ENCODE measurements around the gene CPTP.

Gene CPTP

DNA sequence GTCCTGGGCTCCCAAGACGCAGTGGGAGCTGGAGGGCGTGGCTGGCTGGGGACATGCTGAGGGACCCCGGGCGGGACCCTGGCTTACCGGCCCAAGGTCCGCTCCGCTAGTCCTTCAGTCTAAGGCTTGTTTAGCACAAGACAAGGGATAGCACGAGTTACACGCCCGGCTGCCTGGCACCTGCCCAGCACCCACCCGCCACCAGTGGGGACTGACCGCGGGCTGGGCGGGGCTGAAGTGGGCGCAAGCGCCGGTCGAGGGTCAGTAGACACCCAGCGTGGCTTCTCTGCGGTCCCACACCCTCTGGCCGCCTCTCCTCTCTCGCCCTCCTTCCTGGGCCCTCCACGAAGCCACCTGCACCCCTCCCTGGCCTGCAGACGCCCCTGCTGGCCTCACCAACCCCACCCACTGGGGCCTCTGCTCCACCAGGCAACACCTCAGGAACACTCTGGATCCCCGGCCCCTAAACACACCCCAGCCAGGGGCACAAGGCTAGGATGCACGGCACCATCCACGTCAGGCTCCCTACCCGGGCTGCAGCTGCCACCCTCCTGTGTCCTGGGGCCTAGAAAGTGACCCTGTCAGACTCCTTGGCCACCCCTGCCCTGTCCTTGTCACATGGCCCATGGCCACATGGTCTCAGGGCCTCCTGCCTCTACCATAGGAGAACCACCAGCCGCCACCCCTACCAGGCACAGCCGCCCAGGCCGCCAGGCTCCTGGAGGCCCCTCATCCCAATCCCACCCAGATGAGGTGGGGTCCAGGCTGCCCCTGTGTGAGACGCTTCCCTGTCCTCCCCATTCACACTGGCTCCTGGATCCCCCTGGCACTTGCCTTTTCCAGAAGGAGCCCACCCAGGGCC, 12.6 kb downstream of the CPTP start:
- DNase-seq, result no peak

DNA sequence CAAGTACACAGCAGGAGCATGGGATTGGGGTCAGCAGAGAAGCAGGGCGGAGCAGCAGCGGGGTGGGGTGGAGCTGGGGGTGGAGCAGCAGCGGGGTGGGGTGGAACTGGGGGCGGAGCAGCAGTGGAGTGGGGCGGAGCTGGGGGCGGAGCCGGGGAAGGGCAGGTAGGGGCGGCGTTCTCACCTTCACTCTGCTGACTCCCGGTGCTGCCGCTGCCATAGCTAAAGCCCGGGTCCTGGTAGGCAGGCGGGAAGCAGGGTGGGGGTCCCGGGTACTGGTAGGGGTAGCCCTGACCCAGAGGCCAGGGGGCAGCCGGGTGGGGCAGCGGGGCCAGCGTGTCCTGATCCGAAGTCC, 13.2 kb downstream of the CPTP start:
- DNase-seq, result no peak

DNA sequence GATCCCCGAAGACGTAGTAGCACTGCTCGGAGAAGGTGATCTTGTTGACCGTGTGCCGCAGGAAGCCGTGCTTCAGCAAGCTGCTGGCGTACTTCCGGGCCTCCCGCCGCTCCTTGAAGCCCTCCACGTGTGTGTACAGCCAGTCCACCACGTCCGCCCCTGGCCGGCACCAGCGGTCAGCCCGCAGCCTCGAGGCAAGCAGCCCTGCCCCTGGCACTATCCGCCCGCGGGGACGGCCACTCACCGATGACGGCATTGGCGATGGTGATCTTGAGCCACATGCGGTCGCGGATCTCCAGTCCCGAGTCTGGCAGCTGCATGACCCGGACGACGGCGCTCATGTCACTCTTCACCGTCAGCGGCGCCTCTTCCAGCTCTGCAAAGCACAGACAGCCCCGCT, 13.7 kb downstream of the CPTP start:
- DNase-seq, result no peak

DNA sequence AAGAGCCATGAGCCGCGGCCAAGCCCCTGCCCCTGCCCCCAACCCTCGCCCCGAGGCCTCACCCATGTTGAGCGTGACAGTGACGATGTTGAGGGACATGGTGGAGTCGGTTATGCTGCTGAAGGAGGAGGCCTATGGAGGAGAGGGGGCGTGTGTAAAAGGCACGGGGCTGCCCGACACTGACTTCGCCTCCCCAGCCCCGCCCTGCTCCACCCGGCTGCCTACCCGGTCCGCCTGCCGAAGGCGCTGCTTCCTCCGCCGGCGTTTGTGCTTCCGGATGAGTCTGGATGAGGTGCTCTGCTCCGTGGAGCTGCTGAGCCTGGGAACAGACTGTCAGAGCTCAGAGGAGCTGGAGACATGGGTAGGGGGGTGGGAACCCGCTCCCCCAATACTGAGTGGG, 15.6 kb downstream of the CPTP start:
- DNase-seq, result no peak

DNA sequence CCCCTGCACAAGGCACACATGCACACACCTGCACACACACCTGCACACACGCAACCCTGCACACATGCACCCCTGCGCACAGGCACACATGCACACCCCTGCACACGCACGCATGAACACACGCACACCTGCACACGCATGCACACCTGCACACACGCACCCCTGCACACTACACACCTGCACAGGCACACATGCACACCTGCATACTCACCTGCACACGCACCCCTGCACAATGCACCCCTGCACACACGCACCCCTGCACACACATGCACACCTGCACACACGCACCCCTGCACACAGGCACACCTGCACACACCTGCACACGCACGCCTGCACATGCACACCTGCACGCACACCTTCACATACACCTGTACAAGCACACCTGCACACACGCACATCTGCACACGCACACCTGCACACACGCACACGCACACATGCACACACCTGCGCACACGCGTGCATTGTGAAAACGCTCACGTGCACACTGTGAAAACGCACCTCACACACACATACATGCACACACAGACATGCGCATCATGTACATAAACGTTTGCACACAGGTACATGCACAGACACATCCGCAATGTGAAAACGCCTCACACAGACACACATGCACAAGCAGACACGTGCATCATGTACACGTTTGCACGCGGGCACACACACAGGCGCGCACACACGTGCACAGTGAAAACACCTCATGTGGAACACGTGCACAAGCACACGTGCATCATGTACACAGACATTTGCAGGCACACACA, 16.4 kb downstream of the CPTP start:
- DNase-seq, result no peak

DNA sequence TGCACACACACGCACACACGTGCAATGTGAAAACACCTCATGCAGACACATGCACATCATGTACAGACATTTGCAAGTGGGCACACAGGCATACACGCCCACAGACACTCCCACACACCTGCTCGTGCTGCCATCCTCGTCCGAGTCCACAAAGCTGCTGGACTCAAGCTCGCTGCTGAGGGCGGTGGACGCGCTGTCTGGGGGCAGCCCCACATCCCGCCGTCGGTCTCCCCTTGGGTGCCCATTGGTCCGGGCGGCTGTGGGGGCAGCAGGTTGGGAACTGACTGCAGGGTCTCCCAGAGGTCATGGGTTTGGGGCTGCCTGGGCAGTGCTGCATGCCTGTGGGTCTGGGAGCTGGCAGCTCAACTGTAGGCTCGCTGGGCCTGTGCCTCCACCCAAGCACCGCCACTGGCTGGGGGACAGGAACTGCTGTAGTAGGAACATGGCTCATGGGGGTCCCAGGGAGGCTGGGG, 17.0 kb downstream of the CPTP start:
- DNase-seq, result no peak

DNA sequence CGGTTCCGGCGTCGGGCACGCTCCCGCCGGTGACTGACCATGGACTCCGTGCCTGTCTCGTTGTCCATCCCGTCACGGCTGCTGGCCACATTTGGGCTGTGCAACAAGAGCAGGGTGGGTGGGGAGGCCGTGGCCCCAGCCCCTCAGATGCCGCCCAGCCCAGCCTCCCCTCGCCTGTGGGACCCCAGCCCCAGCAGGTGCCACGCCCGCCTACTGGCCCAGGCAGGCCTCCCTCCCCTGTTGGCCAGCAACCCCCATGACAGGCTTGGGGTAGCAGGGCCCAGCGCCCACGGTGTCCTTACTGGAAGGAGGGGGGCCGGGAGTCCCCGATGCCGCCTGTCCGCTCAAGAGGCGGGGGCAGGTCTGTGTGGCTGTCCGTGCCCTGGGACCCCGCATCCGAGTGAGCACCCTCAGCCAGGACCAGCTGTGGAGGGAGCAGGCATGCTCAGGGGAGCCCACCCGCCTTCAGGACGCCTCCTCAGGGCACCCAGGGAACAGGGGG, 17.5 kb downstream of the CPTP start:
- no peak for DNase-seq

DNA sequence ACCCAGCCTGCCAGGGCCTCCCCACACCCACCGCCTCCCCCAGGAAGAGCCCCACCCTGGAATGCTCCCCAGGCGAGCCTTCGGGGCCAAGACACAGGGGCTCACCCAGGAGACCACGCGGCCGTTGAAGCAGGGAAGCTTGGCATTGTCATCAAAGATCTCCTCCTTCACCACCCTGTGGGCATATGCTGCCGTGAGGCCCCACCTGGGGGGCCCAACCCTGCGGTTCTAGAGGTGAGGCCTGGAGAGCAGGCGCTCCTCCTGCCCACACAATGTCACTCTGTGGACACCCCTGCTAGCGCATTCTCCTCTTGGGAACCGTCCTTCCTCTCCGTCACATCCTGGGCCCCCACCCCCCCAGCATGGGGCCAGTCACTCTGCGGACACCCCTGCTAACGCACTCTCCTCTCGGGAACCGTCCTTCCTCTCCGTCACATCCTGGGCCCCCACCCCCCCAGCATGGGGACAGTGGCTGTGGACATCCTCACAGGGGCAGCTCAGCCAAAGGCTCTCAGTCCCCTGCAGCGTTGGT, 18.0 kb downstream of the CPTP start:
- DNase-seq, result no peak

DNA sequence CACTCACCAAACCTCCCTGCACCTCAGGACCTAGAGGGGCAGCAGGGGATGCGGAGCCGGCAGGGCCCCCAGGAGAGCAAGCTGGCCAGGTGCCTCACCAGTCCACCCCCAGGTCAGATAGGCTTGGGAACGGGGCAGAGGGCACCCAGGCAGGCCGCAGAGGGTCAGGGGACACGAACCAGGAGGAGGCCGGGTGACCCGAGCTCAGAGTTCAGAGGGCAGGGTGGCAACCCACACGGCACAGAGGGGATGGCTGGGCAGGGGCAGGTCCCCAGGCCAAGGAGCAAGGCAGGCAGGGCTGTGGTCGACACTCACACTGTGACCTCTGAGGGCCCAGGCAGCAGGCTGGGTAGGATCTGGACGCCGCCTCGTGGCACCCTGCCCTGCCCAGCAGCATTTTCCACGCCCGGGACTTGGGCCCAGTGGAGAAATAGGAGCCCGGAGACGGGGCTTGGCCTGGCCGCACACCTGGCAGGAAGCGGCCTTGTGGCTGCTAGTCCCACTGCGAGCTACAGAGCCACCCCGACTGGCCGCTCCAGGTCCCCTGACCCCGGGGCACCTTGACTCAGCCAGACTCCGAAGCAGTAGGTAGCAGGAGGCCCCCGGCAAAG, 19.3 kb downstream of the CPTP start:
- DNase-seq, result no peak

DNA sequence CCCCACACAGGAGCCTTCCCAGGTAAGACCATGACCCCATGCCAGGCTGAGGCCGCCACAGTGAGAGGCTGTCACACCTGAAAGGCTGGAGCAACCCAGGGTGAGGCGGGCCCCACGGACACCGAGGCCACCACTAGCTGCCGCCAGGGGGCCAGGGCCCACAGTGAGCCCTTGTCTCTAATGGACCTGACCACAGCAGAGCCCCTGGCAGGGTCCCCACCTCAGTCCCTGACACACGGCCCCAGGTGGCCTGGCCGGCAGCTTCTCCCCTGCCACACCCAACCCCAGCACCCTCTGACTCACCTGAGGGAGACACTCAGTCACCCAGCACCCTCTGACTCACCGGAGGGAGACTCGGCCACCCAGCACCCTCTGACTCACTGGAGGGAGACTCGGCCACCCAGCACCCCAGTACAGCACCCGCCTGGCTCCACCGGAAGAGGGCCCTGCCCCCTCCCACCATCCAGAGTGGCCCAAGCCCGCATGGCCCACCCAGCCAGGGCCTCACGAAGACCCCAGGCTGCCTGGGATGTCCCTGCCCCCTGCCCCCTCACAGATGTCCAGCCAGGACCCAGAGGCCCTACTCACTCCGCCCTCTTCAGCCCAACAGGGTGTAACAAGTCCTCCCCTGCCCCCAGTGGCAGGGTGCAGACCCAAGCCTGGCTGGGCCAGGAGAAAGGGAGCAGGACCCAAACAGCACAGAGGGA, 20.2 kb downstream of the CPTP start:
- DNase-seq, result peak; percentile 54

DNA sequence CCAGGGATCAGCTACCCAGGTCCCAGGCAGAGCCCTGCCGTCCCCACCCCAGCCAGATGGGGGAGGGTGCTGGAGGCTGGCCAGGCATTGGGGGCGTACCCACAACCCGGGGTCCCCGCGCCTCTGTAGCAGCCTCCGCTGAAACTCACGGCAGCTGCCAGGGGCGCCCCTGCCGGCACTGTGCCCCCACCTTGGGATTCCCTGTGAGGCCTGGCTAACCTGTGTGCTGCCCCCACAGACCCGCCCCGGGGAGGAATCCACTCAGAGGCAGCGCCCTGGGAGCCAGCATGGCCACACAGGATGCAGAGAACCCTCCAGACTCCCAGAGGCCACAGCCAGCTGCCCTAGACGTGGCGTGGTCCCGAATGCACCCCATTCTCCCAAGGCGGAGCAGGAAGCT, 20.8 kb downstream of the CPTP start:
- no peak for DNase-seq

DNA sequence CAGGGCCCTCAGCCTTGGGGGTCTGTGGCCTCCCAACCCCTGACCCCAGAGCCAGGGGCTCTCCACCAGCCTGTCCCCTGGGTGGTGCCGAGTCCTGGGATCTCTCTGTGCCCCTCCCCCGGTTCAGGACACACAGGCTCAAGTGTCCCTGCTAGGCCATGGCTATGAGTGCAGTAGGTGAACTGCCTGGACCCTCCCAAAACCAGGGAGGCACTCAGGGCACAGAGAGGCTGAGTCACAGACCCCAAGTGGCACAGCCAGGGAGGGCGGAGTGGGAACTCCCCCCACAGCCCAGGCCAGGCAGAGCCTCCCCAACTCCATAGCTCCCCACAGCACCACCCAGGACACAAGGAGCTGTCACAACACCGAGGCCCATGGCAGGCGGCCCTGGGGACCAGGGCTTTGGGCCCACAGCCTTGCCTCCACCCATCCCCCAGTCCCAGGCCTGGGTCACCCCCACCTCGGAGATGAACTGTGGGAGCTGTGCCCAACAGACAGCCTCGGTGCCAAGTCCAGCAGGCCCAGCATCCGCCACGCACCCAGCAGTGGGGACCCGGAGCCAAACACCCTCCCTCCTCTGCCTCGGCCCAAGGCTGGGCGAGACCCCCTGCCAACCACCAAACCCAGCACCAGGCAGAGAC, 21.4 kb downstream of the CPTP start:
- DNase-seq, result no peak

DNA sequence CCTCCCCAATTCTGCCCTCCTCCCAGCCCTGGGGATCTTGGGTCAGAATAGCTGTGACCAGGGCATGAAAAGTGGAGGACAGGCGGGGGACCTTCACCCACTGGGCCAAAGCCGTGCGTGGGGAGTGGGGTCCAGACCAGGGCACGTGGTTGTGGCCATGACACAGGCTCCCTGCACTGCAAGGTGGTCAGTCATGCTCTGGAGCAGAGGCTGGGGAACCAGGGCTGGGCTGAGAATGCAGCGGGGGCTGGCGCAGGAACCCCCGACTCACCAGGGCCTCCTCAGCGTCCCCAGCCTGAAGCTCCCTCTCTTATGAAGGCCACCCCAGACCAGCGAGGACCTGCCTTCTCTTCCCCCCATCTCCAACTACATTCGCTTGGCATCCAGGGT, 21.9 kb downstream of the CPTP start:
- no peak for DNase-seq

DNA sequence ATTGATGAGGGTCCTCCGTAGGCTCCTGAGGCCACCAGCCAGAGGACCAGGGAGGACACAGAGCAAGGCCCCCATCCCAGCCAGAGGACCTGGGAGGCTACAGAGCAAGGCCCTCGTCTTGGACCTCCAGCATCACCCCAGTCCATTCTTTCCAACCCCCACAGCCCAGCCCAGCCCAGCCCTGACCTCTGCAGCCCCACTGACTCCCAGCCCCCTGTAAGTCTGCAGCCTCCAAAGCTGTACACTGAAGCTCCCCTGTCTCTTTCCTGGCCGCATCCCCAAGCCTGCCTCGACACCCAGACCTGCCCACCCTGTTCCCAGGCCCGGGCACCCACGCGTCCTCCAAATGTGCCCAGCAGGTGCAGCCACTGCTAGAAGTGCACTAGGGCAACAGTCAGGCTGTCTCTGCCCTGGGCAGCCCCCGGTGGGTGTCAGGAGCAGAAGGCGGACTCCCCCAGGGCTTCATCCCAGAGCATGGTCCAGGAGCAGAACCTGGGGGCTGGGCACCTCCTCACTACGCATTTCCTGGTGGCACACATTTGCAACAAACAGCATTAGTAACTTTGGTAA, 22.5 kb downstream of the CPTP start:
- DNase-seq, result no peak

DNA sequence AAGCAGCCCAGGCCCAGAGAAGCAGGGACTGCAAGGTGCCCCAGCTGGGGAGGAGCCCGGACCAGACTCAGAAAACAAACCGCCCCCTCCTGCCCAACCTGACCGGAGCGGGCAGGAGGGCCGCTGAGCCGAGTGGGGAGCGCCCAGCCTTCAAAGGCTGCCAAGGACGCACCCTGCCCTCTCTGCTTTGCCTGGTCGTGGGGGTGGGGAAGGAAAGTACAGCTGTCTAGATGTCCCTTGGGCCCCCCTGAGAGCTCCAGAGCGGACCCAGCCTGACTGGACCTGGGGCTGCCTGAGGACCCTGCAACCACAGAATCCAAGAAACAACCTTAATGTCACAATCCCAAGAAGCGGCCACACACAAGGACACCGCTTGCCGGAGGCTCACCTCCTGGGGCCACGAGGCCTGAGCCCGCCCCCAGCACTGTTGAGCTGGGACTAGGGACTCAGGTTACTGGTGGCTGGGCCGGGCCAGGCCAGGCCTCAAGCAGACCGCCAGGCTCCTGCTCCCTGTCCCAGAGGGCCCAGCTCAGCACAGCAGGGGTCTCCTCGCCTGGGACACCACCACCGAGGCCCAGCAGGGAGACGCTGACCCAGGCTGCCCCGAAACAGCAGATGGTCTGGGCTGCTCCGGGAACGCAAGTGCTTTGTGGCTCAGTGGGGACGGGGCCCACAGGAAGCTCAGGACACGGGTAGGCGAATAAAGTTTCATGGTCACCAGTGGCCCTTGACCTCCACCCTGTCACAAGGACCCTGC, 23.2 kb downstream of the CPTP start:
- no peak for DNase-seq

DNA sequence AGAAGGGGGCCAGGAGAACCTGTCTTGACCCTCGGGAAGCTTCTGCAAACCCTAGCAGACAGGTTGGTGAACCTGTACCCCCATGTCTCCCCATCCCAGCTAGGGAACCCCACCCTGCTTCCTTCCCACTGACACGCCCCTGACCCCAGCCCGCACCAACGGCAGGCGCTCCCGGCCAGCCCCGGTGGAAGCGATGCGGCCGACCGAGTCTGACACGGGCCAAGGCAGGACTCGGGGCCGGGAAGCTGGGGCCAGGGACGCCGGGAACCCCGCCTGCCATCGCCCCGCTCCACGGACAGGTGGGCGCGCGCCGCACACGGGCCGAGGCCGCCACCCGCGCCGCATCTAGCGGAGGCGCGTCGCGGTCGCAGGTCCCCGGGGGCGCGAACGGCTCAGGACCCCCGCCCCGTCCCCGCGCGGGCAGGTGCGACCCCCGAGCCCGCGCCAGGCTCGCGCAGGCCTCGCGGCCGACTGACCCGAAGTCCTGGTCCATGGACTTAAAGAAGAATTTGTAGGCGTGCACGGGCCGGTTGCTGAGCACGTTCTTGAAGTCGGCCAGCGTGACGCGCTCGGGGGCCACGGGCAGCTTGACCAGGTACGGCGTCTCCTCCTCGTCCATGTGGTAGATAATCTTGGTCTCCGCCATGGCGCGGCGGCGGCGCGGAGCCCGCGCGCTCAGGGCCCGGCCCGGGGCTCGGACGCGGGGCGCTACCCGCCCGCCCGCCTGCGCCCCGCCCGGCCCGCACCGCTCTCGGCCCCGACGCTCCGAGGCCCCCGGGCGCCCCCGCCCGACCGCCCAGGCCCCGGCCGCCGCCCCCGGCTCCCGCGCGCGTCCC, 24.0 kb downstream of the CPTP start:
- no peak for DNase-seq

DNA sequence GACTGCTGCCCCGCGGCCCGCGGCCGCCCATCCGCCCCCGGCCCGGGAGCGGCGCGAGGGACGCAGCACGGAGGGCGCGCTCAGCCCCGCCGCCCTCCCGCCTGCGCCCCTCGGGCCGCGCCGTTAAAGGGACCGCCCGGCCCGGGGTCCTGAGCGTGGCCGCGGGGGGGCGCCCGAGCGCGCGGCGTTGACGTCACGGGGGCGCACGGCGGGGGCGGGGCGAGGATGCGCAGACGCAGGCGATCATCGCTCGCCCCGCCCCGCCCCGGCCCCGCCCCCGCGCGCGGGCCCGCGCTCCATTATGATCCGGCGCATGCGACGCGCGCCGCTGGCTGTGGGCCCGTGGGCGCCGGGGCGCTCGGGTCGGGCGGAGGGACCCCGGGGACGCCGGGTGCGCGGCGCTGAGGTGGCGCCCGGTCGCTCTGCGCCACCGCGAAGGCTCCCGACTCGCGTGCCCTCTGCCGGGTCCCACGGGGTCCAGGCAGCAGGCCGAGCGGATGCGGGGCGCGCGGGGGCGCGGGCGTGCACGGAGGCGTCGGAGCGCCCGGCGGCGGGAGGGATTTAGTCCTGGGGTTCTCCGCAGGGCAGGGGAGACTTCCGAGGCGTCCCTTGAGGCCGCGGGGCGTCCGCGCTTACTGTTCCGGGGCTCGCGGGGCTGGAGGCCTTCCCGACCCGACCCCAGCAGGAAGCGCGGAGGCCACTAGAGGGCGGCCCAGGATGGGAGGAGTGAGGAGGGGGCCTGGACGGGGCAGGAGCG, 24.8 kb downstream of the CPTP start, which contains the start of gene DVL1:
DVL1 (minus strand) TSS at position 163 of the 757 bp plus-strand sequence. CDS start 353 bp downstream, outside the sequence.
- peak; percentile 69 for DNase-seq

DNA sequence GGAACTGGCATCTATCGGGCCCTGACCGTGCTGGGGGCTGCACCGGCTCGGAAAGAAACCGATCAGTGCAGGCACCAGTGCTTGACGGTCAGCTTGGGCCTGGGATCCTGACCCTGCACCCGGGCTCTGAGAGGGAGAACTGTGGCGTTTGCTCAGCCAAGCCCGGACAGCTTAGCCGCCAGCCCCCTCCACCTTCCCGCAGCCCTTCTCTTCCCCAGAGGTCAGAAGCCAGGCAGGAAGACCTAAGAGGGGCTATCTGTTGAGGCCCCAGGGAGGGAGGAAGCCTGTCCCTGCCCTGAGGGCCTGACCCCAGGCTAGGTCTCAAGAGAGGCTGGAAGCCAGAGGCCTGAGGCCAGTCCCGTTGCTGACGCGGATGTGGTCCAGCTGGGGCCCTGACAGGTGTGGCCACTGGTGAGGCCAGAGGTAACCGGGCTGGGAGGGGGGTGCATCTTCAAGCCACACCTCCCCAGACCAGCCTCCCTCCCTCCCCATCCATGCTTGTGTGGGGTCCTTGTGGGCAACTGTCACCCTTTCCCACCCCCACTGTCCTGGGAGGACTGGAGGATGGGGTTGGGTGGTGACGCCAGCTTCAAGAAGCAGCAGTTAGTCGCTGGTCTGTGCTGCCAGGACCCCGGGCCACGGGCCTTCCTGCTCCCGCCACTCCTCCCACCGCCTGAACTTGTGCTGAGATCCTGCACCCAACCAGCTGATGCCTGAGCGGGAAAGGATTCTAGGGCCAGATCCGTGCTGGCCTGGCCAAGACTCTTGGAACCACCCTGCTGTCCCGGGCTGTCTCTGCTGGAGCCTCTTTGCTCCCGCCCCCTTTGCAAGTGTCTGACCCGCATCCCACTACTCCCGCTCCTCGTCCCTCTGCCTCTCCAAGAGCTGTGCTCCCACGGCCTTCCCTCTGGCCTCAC, 27.2 kb downstream of the CPTP start:
- peak; percentile 30 for DNase-seq
